ENCODE measurements around the gene AOC1.

The AOC1 gene

GRCh38 chr7:150831851-150832250, 20.5 kb upstream of the AOC1 start:
- DNase-seq (ENCODE audit: low read depth in 1 of 2, low spot score in 1 of 2), result no peak

GRCh38 chr7:150835019-150835418, 17.3 kb upstream of the AOC1 start:
- no peak for DNase-seq (ENCODE audit: low read depth in 1 of 2, low spot score in 1 of 2)

- DNase-seq (ENCODE audit: low read depth in 1 of 2, low spot score in 1 of 2), result no peak
These were observed 16.5 kb upstream of the AOC1 start for GRCh38 chr7:150835702-150836280.

GRCh38 chr7:150838965-150839650, 13.2 kb upstream of the AOC1 start:
- no peak for DNase-seq (ENCODE audit: low read depth in 1 of 2, low spot score in 1 of 2)

GRCh38 chr7:150842018-150842417, 10.3 kb upstream of the AOC1 start:
- DNase-seq (ENCODE audit: low read depth in 1 of 2, low spot score in 1 of 2), result no peak

GRCh38 chr7:150842716-150843115, 9.6 kb upstream of the AOC1 start:
- no peak for DNase-seq (ENCODE audit: low read depth in 1 of 2, low spot score in 1 of 2)

GRCh38 chr7:150845421-150845861, 6.9 kb upstream of the AOC1 start:
- no peak for DNase-seq (ENCODE audit: low read depth in 1 of 2, low spot score in 1 of 2)

- no peak for DNase-seq (ENCODE audit: low read depth in 1 of 2, low spot score in 1 of 2)
These were observed 5.8 kb upstream of the AOC1 start for GRCh38 chr7:150846291-150847115.

GRCh38 chr7:150847536-150847935, 4.8 kb upstream of the AOC1 start:
- no peak for DNase-seq (ENCODE audit: low read depth in 1 of 2, low spot score in 1 of 2)

- DNase-seq (ENCODE audit: low read depth in 1 of 2, low spot score in 1 of 2), result no peak
These were observed 4.2 kb upstream of the AOC1 start for GRCh38 chr7:150848111-150848510.

- no peak for DNase-seq (ENCODE audit: low read depth in 1 of 2, low spot score in 1 of 2)
These were observed 3.7 kb upstream of the AOC1 start for GRCh38 chr7:150848561-150849115.

- no peak for DNase-seq (ENCODE audit: low read depth in 1 of 2, low spot score in 1 of 2)
These were observed 3.0 kb upstream of the AOC1 start for GRCh38 chr7:150849204-150849775.

GRCh38 chr7:150850273-150850672, 2.0 kb upstream of the AOC1 start:
- DNase-seq (ENCODE audit: low read depth in 1 of 2, low spot score in 1 of 2), result no peak

- no peak for DNase-seq (ENCODE audit: low read depth in 1 of 2, low spot score in 1 of 2)
These were observed 586 bp upstream of the AOC1 start for GRCh38 chr7:150851492-150852370.

GRCh38 chr7:150854066-150855000, 2.0 kb downstream of the AOC1 start:
- no peak for DNase-seq (ENCODE audit: low read depth in 1 of 2, low spot score in 1 of 2)

- no peak for DNase-seq (ENCODE audit: low read depth in 1 of 2, low spot score in 1 of 2)
These were observed 2.7 kb downstream of the AOC1 start for GRCh38 chr7:150855046-150855445.

GRCh38 chr7:150855476-150856302, 3.4 kb downstream of the AOC1 start:
- DNase-seq (ENCODE audit: low read depth in 1 of 2, low spot score in 1 of 2), result no peak
